IPS-NIHi11 (cell line): ENCODE measurements around the gene RPS8.
"Not testable (repeated sequence)": the region's sequence is repeated elsewhere in the genome, so short reads cannot be mapped to it uniquely, and the experiment has no call there.

ENCODE experiments used
- DNase-seq: peaks from one replicate; pipeline ENCODE4 v3.0.0; 2012; ENCODE audit warnings: mixed read lengths, low spot score

Gene RPS8

GRCh38 chr1:44780583-44781121, 5.3 kb downstream of the RPS8 start:
- no peak for DNase-seq

- no peak for DNase-seq
Observed at GRCh38 chr1:44783697-44784093, 8.4 kb downstream of the RPS8 start.

GRCh38 chr1:44784094-44785028, 9.0 kb downstream of the RPS8 start:
- peak; percentile 61 for DNase-seq

GRCh38 chr1:44785029-44785380, 9.7 kb downstream of the RPS8 start:
- DNase-seq, result no peak

- DNase-seq, result no peak
Observed at GRCh38 chr1:44785501-44786137, 10.3 kb downstream of the RPS8 start.

- peak; percentile 84 for DNase-seq
Observed at GRCh38 chr1:44786138-44786840, 10.9 kb downstream of the RPS8 start.

GRCh38 chr1:44786841-44787426, 11.6 kb downstream of the RPS8 start:
- no peak for DNase-seq

- DNase-seq, result no peak
Observed at GRCh38 chr1:44787506-44787905, 12.2 kb downstream of the RPS8 start.

GRCh38 chr1:44788120-44788860, 12.9 kb downstream of the RPS8 start, which contains the start of gene BEST4:
TSS of gene BEST4 (minus strand) at chr1:44788170. CDS start at chr1:44787705, 465 bp downstream.
- DNase-seq, result no peak

GRCh38 chr1:44790968-44791801, 15.8 kb downstream of the RPS8 start:
- DNase-seq, result no peak

- DNase-seq, result no peak
Observed at GRCh38 chr1:44792736-44793502, 17.6 kb downstream of the RPS8 start.

GRCh38 chr1:44797886-44798285, 22.5 kb downstream of the RPS8 start:
- not testable (repeated sequence) for DNase-seq

GRCh38 chr1:44798481-44799365, 23.4 kb downstream of the RPS8 start:
- no peak for DNase-seq

GRCh38 chr1:44799770-44800584, 24.6 kb downstream of the RPS8 start, which contains the start of gene PLK3:
TSS of gene PLK3 (plus strand) at chr1:44800377. CDS start at chr1:44800464, 87 bp downstream.
- peak; percentile 91 for DNase-seq

GRCh38 chr1:44801491-44802305, 26.4 kb downstream of the RPS8 start:
- no peak for DNase-seq

- no peak for DNase-seq
Observed at GRCh38 chr1:44802306-44803061, 27.1 kb downstream of the RPS8 start.
